Central memory CD8-positive, alpha-beta T cell (primary cell): ENCODE data around the gene PLXND1.
A peak's percentile ranks its signal among the peaks of the same experiment; 100 is the strongest.

Experiments used
- ATAC-seq: fragments of 150-1000 bp; cut with Tn5 transposase; replicated peaks from 2 replicates; pipeline ENCODE4 v1.10.0; 2022; ENCODE audit warnings: mild to moderate bottlenecking, moderate FRiP score, moderate number of reproducible peaks; ENCODE audit not compliant: poor library complexity, severe bottlenecking; ENCODE audit errors: extremely low read depth
- DNase-seq, 2 donors: peaks; one replicate each; pipeline ENCODE4 v3.0.0; 2021; ENCODE audit warnings: low spot score in 2 of 2
- H3K27ac Mint-ChIP-seq: one replicate; pipeline ENCODE4 v1.8.0; 2022; ENCODE audit warnings: low read depth, mild to moderate bottlenecking, moderate library complexity, mixed read lengths
- H3K27me3 Mint-ChIP-seq: one replicate; pipeline ENCODE4 v1.8.0; 2022; ENCODE audit warnings: mixed read lengths
- H3K36me3 Mint-ChIP-seq: one replicate; pipeline ENCODE4 v1.8.0; 2022; ENCODE audit warnings: mild to moderate bottlenecking, moderate library complexity, mixed read lengths; ENCODE audit not compliant: insufficient read depth
- H3K4me1 Mint-ChIP-seq: one replicate; pipeline ENCODE4 v1.8.0; 2022; ENCODE audit warnings: mixed read lengths
- H3K4me3 Mint-ChIP-seq: one replicate; pipeline ENCODE4 v1.8.0; 2022; ENCODE audit warnings: mild to moderate bottlenecking, moderate library complexity, mixed read lengths
- H3K9me3 Mint-ChIP-seq: one replicate; pipeline ENCODE4 v1.8.0; 2022; ENCODE audit warnings: mixed read lengths

PLXND1 gene

DNA sequence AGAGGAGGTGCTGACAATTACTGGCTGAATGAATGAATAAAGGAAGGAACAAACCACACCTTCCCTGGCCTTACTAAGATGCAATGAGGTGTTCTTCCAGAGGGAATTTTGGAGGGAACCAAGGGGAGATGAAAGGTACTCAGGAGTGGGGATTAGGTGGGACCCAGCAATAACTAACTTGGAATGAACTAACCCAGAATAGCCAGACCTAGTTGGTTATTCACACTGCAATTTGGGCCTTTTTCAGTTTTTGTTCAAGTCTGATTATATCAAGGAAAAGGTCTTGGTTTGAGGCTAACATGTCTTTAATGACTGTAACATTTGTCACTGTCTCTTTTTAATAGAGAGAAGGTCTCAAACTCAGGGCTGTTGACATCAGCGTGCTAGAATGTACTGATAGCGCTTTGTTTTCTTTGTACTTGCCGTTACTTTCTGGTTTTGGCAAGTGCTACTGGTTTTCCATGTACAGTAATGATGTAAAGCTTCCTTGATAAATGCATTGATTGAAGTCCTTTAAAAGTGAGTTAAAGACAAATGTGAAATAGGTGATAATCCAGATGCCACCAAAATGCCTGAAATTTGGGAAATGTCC is 3.2 kb upstream of the PLXND1 start:
- no peak overlapping the region for H3K27ac Mint-ChIP-seq
- H3K27me3 Mint-ChIP-seq: no peaks in the 10 kb centered on the region
- H3K4me3 Mint-ChIP-seq: no peak overlapping the region
- no peaks in the 10 kb centered on the region for H3K9me3 Mint-ChIP-seq
- peaks cover 7% of the 10 kb centered on the region for H3K36me3 Mint-ChIP-seq
- ATAC-seq: no peak
- no peak for DNase-seq
- H3K4me1 Mint-ChIP-seq: peaks cover 25% of the 10 kb centered on the region

DNA sequence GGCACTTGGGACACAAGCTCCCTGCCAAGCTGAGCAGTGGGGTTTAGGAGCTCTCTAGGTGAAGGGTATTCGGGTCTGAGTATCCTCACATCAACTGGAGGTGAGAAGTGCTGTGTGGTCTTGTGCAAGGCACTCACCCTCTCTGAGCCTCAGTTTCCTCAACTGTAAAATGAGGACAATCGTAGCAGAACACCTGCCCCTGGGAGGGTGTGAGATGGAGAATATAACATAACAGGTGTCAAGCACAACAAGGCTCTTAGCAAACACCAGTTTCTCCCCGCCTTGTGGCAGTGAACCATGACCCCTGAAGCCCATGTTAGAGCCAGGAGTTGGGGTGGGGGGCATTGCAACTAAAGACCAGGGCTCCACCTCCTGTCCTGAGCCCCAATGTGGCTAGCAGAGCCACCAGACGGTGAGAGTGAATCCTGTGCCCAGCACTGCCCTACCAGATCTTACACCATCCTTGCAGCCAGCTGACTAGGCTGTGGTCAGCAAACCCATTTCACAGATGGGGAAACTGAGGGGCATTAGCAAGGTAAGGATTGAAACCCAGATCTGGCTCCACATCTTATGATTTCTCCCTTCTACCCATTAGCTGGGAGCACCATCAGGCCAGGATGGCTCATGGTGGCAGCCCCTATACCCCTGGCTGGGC is 2.6 kb upstream of the PLXND1 start:
- ATAC-seq (no peak), DNase-seq (no peak)
- Mint-ChIP-seq H3K27me3 (no peaks in the 10 kb centered on the region), H3K4me1 (peaks cover 31% of the 10 kb centered on the region), H3K9me3 (no peaks in the 10 kb centered on the region), H3K4me3 (peak overlapping the region; percentile 92), H3K27ac (peak overlapping the region; percentile 6), H3K36me3 (peaks cover 7% of the 10 kb centered on the region)

GRCh38 chr3:129608087-129608935 is 1.8 kb upstream of the PLXND1 start:
- ATAC-seq (no peak), DNase-seq (no peak)
- peak overlapping the region; percentile 6 for H3K27ac Mint-ChIP-seq
- H3K36me3 Mint-ChIP-seq: peaks cover 7% of the 10 kb centered on the region
- peaks cover 36% of the 10 kb centered on the region for H3K4me1 Mint-ChIP-seq
- no peaks in the 10 kb centered on the region for H3K27me3 Mint-ChIP-seq
- H3K9me3 Mint-ChIP-seq: no peaks in the 10 kb centered on the region
- peak overlapping the region; percentile 92 for H3K4me3 Mint-ChIP-seq

DNA sequence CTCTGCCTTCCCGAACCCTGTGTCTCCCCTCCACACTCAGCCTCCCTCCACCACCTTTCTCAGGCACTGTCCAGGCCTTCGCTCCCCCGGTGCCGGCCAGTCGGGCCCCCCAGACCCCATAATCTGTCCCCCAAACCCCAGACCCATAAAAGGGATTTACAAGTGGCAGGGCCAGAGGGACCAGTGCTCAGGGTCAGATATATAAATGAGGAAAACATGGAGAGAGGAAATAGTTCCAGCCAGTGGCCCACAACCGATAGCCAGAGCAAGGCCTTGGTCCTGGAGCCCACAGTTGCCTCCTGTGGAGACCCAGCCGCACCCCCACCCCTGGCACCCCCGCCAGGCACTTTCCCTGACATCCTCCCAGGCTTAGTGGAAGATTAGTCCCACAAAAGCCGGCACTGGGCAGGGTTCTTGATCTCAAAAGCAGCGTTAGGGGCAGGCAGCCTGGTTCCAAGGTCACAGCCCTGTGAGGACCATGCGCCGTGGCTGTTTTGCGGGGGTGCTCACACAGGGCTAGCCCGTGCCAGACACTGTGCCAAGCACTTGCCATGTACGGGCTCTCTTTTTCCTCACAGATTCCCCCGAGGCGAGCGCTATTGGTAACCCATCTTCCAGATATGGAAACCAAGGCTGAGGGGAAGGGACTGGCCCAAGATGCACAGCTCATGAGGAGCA is 1.1 kb upstream of the PLXND1 start:
- Mint-ChIP-seq H3K27ac (peak overlapping the region; percentile 87), H3K36me3 (peaks cover 6% of the 10 kb centered on the region), H3K4me1 (peaks cover 37% of the 10 kb centered on the region), H3K9me3 (no peaks in the 10 kb centered on the region), H3K27me3 (no peaks in the 10 kb centered on the region), H3K4me3 (peak overlapping the region; percentile 92)
- ATAC-seq (no peak), DNase-seq (no peak)

DNA sequence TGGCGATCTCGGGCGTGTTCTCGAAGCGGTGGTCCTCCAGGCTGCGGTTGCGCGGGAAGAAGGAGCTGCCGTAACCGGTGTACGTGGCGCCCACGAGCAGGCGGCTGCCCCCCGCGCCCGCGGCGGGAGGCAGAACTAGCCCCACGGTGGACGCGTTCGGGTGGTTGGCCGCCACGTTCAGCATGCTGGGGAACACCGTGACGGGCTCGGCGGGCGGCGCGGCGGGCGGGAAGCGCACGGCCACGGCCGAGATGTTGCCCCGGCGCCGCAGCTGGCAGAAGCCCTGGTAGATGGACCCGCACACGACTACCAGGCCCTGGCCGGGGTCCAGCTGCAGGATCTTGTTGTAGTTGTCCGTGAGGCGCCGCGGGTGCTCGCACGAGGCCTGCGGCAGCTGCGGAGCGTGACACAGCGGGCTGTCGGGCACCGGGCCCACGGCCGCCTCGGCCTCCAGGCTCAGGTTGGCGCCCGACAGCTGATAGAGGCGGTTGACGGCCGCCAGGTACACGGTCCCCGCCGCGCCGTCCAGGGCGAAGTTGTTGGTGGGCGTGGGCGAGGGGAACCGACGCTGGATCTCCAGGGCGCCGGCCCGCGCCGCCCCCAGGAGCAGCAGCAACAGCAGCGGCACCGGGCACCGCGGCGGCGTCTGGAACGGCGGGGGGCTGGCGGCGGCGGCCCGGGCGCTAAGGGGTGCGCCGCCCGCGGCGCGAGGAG is 397 bp downstream of the PLXND1 start:
- DNase-seq: no peak

DNA sequence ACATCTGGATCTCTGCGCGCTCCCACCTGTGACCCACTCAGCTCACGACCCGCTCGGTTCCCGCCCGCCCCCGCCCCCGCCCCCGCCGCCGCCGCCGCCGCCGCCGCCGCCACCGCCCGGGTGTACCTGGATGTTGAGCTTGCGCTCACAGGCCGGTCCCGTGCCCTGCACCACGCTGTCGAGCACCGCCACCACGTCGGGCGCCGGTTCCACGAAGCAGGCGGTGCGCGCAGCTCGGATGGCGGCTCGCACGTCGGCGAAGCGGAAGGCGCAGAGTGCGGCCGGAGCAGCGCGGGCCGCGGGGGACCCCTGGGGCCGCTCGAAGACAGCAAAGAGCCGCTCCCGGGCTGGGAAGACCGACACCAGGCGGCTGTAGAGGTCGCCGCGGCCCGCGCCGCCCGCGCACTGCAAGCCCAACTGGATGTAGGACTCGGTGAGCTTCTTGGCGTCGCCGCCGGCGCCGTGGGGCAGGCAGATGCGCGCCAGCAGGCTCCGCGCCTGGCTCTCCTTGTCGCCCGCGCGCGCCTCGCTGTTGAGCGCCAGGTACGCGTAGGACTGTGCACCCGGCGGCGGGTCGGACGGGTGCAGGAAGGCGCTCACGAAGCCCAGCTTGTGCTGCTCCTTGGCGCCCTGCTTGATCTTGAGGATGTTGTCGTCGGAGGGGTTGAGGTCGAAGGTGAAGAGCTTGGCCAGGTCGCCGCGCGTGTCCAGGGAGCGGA is 1.1 kb downstream of the PLXND1 start:
- peak overlapping the region; percentile 88 for H3K27ac Mint-ChIP-seq
- H3K9me3 Mint-ChIP-seq: no peaks in the 10 kb centered on the region
- DNase-seq: peak; percentile 37 to 42
- H3K27me3 Mint-ChIP-seq: no peaks in the 10 kb centered on the region
- H3K4me3 Mint-ChIP-seq: peak overlapping the region; percentile 92
- peaks cover 6% of the 10 kb centered on the region for H3K36me3 Mint-ChIP-seq
- peaks cover 55% of the 10 kb centered on the region for H3K4me1 Mint-ChIP-seq
- ATAC-seq: peak; percentile 78

More for the DNA sequence above, 397 bp downstream of the PLXND1 start:
- Mint-ChIP-seq H3K9me3 (no peaks in the 10 kb centered on the region), H3K27me3 (no peaks in the 10 kb centered on the region), H3K27ac (peak overlapping the region; percentile 88), H3K36me3 (peaks cover 6% of the 10 kb centered on the region), H3K4me3 (peak overlapping the region; percentile 92), H3K4me1 (peaks cover 48% of the 10 kb centered on the region)
- peak; percentile 4 for ATAC-seq

DNA sequence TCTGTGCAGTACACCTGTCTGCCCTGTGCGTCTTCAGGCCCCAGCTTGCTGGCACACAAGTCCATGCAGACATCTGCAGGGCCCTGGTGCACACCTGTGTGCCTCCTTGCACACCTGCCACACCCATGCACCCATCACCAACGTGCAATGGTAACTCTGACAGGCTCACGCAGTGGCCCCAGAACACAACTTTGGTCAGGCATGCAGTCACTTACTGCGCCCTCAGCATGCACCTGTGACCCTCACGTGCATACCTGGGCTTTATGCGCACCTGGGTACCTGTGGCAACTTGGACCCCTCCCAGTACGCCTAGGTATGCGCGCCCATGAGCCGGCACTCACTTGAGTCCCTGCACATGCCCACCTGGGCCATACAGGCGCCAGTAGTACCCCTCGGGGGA is 1.7 kb downstream of the PLXND1 start:
- Mint-ChIP-seq H3K36me3 (peaks cover 6% of the 10 kb centered on the region), H3K4me1 (peaks cover 61% of the 10 kb centered on the region), H3K9me3 (no peaks in the 10 kb centered on the region), H3K27ac (peak overlapping the region; percentile 19), H3K4me3 (peak overlapping the region; percentile 92), H3K27me3 (no peaks in the 10 kb centered on the region)
- no peak for ATAC-seq
- DNase-seq: no peak

DNA sequence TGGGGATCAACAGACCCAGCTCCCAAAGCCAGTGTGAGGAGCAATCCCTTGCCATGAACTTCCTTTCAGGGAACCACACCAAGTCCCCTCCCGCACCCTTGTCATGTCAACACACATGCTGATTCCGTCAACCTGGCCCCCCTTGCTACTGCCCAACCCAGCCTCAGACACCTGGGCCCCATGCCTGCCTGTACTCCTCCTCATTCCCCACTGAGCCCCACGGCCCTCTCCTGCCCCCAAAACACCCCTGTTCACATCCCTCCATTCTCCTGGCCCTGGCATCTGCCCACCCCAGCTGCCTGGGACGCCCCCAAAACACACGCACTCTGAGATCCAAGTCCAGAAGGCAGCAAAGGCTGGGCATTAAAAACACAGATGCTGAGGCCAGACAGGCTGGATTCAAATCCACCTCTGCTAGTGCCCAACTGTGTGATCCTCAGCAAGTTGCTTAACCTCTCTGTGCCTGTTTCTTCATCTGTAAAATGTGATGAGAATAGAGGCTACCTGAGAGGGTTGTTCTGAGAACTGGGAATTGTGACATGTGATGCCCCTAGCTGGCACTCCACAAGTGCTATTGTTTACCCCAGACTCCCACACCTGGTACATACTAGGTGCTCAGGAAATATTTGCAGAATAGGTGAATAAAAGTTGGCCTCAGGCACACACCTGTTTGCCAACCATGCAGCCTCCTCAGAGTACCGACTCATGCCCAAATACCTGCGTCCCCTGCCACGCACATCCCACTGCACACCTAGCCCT is 2.3 kb downstream of the PLXND1 start:
- no peak for DNase-seq
- Mint-ChIP-seq H3K27ac (peak overlapping the region; percentile 19), H3K4me3 (peak overlapping the region; percentile 92), H3K36me3 (peaks cover 6% of the 10 kb centered on the region), H3K9me3 (no peaks in the 10 kb centered on the region), H3K27me3 (no peaks in the 10 kb centered on the region), H3K4me1 (peaks cover 66% of the 10 kb centered on the region)
- ATAC-seq: no peak

GRCh38 chr3:129603561-129603942 is 2.9 kb downstream of the PLXND1 start:
- ATAC-seq (no peak), DNase-seq (no peak)
- Mint-ChIP-seq H3K27me3 (no peaks in the 10 kb centered on the region), H3K4me3 (peak overlapping the region; percentile 92), H3K27ac (no peak overlapping the region), H3K4me1 (peaks cover 65% of the 10 kb centered on the region), H3K9me3 (no peaks in the 10 kb centered on the region), H3K36me3 (peaks cover 6% of the 10 kb centered on the region)

DNA sequence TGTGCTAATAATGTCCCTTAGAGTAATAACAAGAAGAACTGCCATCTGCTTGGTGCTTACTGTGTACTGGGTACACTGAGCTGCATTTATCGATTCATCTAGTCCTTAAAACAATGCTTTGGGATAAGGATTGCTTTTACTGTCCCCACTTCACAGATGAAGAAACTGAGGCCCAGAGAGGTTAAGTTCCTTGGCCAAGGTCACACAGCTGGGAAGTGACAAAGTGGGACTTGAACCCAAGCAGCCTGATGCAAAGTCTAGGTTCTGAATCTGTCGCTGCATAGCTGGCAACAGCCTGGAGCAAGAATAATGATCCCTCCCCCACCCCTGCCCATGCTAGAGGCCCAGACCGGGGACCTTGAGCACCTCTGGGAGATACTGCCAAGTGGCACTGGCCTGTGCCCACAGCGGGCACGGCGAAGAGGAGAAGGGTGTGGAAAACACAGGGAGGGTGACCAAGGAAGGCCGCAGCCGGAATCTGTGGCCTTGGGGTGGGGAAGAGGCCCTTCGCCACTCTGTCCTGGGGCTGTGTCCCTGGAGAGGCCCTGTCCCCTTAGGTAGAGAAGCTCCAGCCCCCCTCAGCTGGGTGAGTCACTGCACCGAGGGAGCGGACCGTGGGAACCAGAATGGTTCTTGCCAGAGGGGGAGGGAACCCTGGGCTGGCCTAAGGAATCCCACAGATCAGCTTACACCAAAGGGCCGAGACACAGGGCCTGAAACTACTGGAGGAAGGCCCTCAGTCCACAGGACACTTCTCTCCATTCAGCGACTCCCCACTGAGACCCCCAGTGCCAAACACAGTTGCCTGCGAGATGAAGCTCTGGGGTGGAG is 3.5 kb downstream of the PLXND1 start:
- Mint-ChIP-seq H3K27me3 (no peaks in the 10 kb centered on the region), H3K9me3 (no peaks in the 10 kb centered on the region), H3K36me3 (peaks cover 6% of the 10 kb centered on the region), H3K4me3 (no peak overlapping the region), H3K27ac (no peak overlapping the region), H3K4me1 (peaks cover 66% of the 10 kb centered on the region)
- ATAC-seq: no peak
- DNase-seq: no peak
